GM23338 (cell line): ENCODE data around the gene B4GALNT2. TPM values are rescaled to one million over a fixed set of nuclear protein-coding genes. Genes with fewer than 3 reads are reported as not detected.

Experiments
- ATAC-seq: fragments of 200-7000 bp; cut with Tn5 transposase; 3 replicates; pipeline ENCODE4 v1.9.1; 2020
- DNase-seq: peaks from one replicate; pipeline ENCODE4 v3.0.0-alpha.2; 2015; ENCODE audit warnings: low spot score
- H2AFZ ChIP-seq: fragments of 200-600 bp; sonication (generic); 2 replicates; pipeline ENCODE4 v1.8.0; 2016; ENCODE audit warnings: antibody characterized with exemption, mild to moderate bottlenecking, moderate library complexity
- H3F3A ChIP-seq: fragments of 200-600 bp; sonication (generic); replicated peaks from 2 replicates; pipeline ENCODE4 v1.8.0; 2017; ENCODE audit warnings: antibody characterized with exemption, mixed run types, low read depth
- H3K27ac ChIP-seq: fragments of 200-600 bp; sonication (generic); 2 replicates; pipeline ENCODE4 v1.6.1; 2016; ENCODE audit warnings: low read depth
- H3K27me3 ChIP-seq: fragments of 200-600 bp; sonication (generic); 2 replicates; pipeline ENCODE4 v1.8.0; 2016; ENCODE audit warnings: mild to moderate bottlenecking, mixed run types, moderate library complexity; ENCODE audit not compliant: insufficient read depth
- H3K36me3 ChIP-seq: fragments of 200-600 bp; sonication (generic); 2 replicates; pipeline ENCODE4 v1.8.0; 2016; ENCODE audit warnings: mild to moderate bottlenecking; ENCODE audit not compliant: insufficient read depth
- H3K4me1 ChIP-seq: fragments of 200-600 bp; sonication (generic); 2 replicates; pipeline ENCODE4 v1.8.0; 2016; ENCODE audit warnings: mild to moderate bottlenecking, moderate library complexity; ENCODE audit not compliant: insufficient read depth
- H3K4me2 ChIP-seq: fragments of 200-600 bp; sonication (generic); 2 replicates; pipeline ENCODE4 v1.7.1; 2017; ENCODE audit warnings: mixed run types
- H3K4me3 ChIP-seq: fragments of 200-600 bp; sonication (generic); 2 replicates; pipeline ENCODE4 v1.6.1; 2016; ENCODE audit warnings: mixed run types
- H3K79me2 ChIP-seq: fragments of 200-600 bp; sonication (generic); replicated peaks from 2 replicates; pipeline ENCODE4 v1.8.0; 2017; ENCODE audit warnings: mild to moderate bottlenecking; ENCODE audit not compliant: insufficient read depth
- H3K9me2 ChIP-seq: fragments of 200-600 bp; sonication (generic); 2 replicates; pipeline ENCODE4 v1.8.0; 2017; ENCODE audit not compliant: insufficient read depth
- H4K20me1 ChIP-seq: fragments of 200-600 bp; sonication (generic); replicated peaks from 2 replicates; pipeline ENCODE4 v1.8.0; 2017; ENCODE audit warnings: mild to moderate bottlenecking; ENCODE audit not compliant: insufficient read depth
- H3K27ac Mint-ChIP-seq: 2 replicates; pipeline ENCODE4 v1.8.0; 2020; ENCODE audit warnings: inconsistent platforms, mild to moderate bottlenecking, moderate library complexity, mixed read lengths
- H3K27me3 Mint-ChIP-seq: 3 replicates; pipeline ENCODE4 v1.8.0; 2022; ENCODE audit warnings: low read depth, mild to moderate bottlenecking, moderate library complexity, mixed read lengths, inconsistent platforms; ENCODE audit not compliant: insufficient read depth, poor library complexity
- H3K36me3 Mint-ChIP-seq: 3 replicates; pipeline ENCODE4 v1.8.0; 2021; ENCODE audit warnings: low read depth, mild to moderate bottlenecking, inconsistent platforms, moderate library complexity, mixed read lengths
- H3K4me1 Mint-ChIP-seq: 3 replicates; pipeline ENCODE4 v1.8.0; 2020; ENCODE audit warnings: mild to moderate bottlenecking, inconsistent platforms, mixed read lengths
- H3K4me3 Mint-ChIP-seq: 3 replicates; pipeline ENCODE4 v1.8.0; 2021; ENCODE audit warnings: moderate library complexity, mild to moderate bottlenecking, inconsistent platforms, mixed read lengths
- H3K9me3 Mint-ChIP-seq: 3 replicates; pipeline ENCODE4 v1.8.0; 2020; ENCODE audit warnings: moderate library complexity, mild to moderate bottlenecking, inconsistent platforms, mixed read lengths
- EZH2phosphoT487 ChIP-seq: fragments of 200-600 bp; sonication (generic); IDR thresholded peaks from one replicate; pipeline ENCODE4 v1.8.1; 2018; ENCODE audit warnings: antibody characterized with exemption; ENCODE audit not compliant: unreplicated experiment
- JUNB ChIP-seq: IDR thresholded peaks from one replicate; pipeline ENCODE4 v1.6.1; 2016; ENCODE audit warnings: antibody characterized with exemption; ENCODE audit not compliant: unreplicated experiment
- NANOG ChIP-seq: IDR thresholded peaks from 2 replicates; pipeline ENCODE4 v1.6.1; 2016; ENCODE audit warnings: antibody characterized with exemption, borderline replicate concordance
- POLR2AphosphoS5 ChIP-seq: IDR thresholded peaks from 2 replicates; pipeline ENCODE4 v1.6.1; 2016; ENCODE audit warnings: antibody characterized with exemption, low read depth
- STAT1 ChIP-seq: IDR thresholded peaks from one replicate; pipeline ENCODE4 v1.6.1; 2016; ENCODE audit warnings: antibody characterized with exemption; ENCODE audit not compliant: unreplicated experiment
- ZNF331 ChIP-seq: fragments of 250-450 bp; sonication (Bioruptor Pico); IDR thresholded peaks from 2 replicates; pipeline ENCODE4 v1.5.0; 2020; ENCODE audit warnings: low read depth, mild to moderate bottlenecking, moderate library complexity
- polyA plus RNA-seq: library from polyadenylated mRNA; unstranded; fragments of >200 nt; fragmentation: Nextera tagmentation; extraction: Ambion mirVana; gene quantifications from 2 replicates; pipeline ENCODE4 v1.2.1, GENCODE V29; 2016
- total RNA-seq: library from RNA; depleted of rRNA; stranded (reverse); fragments of >200 nt; shearing (Covaris generic); gene quantifications from 2 replicates; pipeline ENCODE4 v1.2.3, GENCODE V29; 2014
- TF ChIP-seq, protein P1 (sequence below): IDR thresholded peaks from one replicate; pipeline ENCODE4 v1.6.1; 2018; ENCODE audit warnings: antibody characterized with exemption; ENCODE audit not compliant: unreplicated experiment
- TF ChIP-seq, protein P2 (sequence below), 2 experiments: fragments of 200-600 bp in 1 of 2; sonication (generic) in 1 of 2; conservative IDR thresholded peaks; 2 replicates each; pipeline versions ENCODE4 v1.5.1 to v1.6.1; 2016 to 2017; ENCODE audit warnings: antibody characterized with exemption in 2 of 2, low read depth in 2 of 2, mild to moderate bottlenecking in 2 of 2, moderate library complexity in 1 of 2
- TF ChIP-seq, protein P3 (sequence below): fragments of 250-450 bp; sonication (Bioruptor Pico); IDR thresholded peaks from 2 replicates; pipeline ENCODE4 v1.5.0; 2020; ENCODE audit warnings: mild to moderate bottlenecking, moderate library complexity
- TF ChIP-seq, protein P4 (sequence below): IDR thresholded peaks from 2 replicates; pipeline ENCODE4 v1.6.1; 2016; ENCODE audit warnings: antibody characterized with exemption

Gene B4GALNT2
- total and polyA plus RNA-seq, 2 experiments from 2014 or later, result not detected

DNA sequence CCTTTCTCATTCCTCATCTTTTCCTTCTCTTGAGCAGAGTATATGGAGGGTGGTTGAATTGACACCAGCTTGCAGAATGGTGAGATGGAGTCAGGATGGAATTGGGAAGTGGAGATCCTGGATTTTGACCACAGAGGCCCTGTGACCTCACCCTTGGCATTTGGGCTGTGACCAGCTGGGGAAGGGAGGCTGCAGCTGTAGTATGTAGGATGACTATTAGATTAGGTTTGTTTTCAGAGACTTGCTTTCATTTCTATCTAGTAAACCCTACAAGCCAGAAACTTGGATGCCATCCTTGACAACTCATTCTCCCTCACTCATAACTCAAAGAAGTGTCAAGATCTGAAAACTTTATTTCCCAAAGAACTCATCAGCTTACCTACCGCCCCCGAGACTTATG is 71.9 kb downstream of the B4GALNT2 start:
- no peaks in the 10 kb centered on the region for H4K20me1 ChIP-seq
- H2AFZ ChIP-seq, result no peak overlapping the region
- no peaks in the 10 kb centered on the region for H3K36me3 Mint-ChIP-seq
- ATAC-seq (no peak), DNase-seq (no peak)
- no peak overlapping the region for H3K27ac ChIP-seq
- H3K27ac Mint-ChIP-seq, result no peak overlapping the region
- H3K4me3 Mint-ChIP-seq, result no peak overlapping the region
- peaks cover 9% of the 10 kb centered on the region; the same call in 1 of the 2 replicates for H3K4me1 ChIP-seq
- no peak overlapping the region for H3K4me2 ChIP-seq
- no peaks in the 10 kb centered on the region for H3K36me3 ChIP-seq
- H3K27me3 Mint-ChIP-seq, result peaks cover 19% of the 10 kb centered on the region
- no peaks in the 10 kb centered on the region for H3K27me3 ChIP-seq
- no peaks in the 10 kb centered on the region for H3F3A ChIP-seq
- H3K9me3 Mint-ChIP-seq, result no peaks in the 10 kb centered on the region
- peaks cover 4% of the 10 kb centered on the region; the same call in 1 of the 2 replicates for H3K9me2 ChIP-seq
- H3K79me2 ChIP-seq, result no peaks in the 10 kb centered on the region
- no peak overlapping the region for H3K4me3 ChIP-seq
- peaks cover 8% of the 10 kb centered on the region for H3K4me1 Mint-ChIP-seq
- TF ChIP-seq STAT1 (no peak), ZNF331 (no peak), NANOG (no peak), POLR2AphosphoS5 (no peak), EZH2phosphoT487 (no peak)
- TF ChIP-seq, protein P1, sequence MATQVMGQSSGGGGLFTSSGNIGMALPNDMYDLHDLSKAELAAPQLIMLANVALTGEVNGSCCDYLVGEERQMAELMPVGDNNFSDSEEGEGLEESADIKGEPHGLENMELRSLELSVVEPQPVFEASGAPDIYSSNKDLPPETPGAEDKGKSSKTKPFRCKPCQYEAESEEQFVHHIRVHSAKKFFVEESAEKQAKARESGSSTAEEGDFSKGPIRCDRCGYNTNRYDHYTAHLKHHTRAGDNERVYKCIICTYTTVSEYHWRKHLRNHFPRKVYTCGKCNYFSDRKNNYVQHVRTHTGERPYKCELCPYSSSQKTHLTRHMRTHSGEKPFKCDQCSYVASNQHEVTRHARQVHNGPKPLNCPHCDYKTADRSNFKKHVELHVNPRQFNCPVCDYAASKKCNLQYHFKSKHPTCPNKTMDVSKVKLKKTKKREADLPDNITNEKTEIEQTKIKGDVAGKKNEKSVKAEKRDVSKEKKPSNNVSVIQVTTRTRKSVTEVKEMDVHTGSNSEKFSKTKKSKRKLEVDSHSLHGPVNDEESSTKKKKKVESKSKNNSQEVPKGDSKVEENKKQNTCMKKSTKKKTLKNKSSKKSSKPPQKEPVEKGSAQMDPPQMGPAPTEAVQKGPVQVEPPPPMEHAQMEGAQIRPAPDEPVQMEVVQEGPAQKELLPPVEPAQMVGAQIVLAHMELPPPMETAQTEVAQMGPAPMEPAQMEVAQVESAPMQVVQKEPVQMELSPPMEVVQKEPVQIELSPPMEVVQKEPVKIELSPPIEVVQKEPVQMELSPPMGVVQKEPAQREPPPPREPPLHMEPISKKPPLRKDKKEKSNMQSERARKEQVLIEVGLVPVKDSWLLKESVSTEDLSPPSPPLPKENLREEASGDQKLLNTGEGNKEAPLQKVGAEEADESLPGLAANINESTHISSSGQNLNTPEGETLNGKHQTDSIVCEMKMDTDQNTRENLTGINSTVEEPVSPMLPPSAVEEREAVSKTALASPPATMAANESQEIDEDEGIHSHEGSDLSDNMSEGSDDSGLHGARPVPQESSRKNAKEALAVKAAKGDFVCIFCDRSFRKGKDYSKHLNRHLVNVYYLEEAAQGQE, result no peak

DNA sequence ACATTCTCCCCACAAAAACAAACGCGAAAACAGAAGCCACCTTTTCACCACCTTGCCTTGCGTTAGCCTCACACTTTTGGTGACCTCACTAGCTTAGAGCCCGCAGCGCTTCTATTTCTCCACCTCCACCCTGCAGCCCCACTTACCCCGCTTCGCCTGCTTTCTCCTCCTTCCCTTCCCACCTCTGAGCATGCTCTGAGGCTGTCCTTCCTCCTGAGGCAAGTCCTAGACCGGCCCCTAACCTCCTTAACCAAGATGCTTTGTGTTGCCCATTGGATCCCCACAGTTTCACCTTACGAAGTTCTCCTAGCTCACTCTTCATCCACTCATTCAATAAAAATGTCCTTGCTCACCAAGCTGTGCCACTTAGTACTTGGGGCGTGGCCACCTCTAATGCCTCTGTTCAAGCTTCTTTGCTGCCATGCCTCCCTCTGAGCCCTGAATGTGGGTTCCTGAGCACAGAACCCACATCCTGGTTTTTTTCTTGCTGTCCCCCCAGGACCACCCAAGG is 76.5 kb downstream of the B4GALNT2 start:
- Histone ChIP-seq H3K4me2 (no peak overlapping the region; the same call in 1 of the 2 replicates), H3K79me2 (no peaks in the 10 kb centered on the region), H4K20me1 (no peaks in the 10 kb centered on the region)
- TF ChIP-seq, protein P2, sequence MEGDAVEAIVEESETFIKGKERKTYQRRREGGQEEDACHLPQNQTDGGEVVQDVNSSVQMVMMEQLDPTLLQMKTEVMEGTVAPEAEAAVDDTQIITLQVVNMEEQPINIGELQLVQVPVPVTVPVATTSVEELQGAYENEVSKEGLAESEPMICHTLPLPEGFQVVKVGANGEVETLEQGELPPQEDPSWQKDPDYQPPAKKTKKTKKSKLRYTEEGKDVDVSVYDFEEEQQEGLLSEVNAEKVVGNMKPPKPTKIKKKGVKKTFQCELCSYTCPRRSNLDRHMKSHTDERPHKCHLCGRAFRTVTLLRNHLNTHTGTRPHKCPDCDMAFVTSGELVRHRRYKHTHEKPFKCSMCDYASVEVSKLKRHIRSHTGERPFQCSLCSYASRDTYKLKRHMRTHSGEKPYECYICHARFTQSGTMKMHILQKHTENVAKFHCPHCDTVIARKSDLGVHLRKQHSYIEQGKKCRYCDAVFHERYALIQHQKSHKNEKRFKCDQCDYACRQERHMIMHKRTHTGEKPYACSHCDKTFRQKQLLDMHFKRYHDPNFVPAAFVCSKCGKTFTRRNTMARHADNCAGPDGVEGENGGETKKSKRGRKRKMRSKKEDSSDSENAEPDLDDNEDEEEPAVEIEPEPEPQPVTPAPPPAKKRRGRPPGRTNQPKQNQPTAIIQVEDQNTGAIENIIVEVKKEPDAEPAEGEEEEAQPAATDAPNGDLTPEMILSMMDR (conservative IDR thresholded peaks at IDR 0.05; ENCODE audit: low read depth in 2 of 2), result no peak
- TF ChIP-seq, protein P3, sequence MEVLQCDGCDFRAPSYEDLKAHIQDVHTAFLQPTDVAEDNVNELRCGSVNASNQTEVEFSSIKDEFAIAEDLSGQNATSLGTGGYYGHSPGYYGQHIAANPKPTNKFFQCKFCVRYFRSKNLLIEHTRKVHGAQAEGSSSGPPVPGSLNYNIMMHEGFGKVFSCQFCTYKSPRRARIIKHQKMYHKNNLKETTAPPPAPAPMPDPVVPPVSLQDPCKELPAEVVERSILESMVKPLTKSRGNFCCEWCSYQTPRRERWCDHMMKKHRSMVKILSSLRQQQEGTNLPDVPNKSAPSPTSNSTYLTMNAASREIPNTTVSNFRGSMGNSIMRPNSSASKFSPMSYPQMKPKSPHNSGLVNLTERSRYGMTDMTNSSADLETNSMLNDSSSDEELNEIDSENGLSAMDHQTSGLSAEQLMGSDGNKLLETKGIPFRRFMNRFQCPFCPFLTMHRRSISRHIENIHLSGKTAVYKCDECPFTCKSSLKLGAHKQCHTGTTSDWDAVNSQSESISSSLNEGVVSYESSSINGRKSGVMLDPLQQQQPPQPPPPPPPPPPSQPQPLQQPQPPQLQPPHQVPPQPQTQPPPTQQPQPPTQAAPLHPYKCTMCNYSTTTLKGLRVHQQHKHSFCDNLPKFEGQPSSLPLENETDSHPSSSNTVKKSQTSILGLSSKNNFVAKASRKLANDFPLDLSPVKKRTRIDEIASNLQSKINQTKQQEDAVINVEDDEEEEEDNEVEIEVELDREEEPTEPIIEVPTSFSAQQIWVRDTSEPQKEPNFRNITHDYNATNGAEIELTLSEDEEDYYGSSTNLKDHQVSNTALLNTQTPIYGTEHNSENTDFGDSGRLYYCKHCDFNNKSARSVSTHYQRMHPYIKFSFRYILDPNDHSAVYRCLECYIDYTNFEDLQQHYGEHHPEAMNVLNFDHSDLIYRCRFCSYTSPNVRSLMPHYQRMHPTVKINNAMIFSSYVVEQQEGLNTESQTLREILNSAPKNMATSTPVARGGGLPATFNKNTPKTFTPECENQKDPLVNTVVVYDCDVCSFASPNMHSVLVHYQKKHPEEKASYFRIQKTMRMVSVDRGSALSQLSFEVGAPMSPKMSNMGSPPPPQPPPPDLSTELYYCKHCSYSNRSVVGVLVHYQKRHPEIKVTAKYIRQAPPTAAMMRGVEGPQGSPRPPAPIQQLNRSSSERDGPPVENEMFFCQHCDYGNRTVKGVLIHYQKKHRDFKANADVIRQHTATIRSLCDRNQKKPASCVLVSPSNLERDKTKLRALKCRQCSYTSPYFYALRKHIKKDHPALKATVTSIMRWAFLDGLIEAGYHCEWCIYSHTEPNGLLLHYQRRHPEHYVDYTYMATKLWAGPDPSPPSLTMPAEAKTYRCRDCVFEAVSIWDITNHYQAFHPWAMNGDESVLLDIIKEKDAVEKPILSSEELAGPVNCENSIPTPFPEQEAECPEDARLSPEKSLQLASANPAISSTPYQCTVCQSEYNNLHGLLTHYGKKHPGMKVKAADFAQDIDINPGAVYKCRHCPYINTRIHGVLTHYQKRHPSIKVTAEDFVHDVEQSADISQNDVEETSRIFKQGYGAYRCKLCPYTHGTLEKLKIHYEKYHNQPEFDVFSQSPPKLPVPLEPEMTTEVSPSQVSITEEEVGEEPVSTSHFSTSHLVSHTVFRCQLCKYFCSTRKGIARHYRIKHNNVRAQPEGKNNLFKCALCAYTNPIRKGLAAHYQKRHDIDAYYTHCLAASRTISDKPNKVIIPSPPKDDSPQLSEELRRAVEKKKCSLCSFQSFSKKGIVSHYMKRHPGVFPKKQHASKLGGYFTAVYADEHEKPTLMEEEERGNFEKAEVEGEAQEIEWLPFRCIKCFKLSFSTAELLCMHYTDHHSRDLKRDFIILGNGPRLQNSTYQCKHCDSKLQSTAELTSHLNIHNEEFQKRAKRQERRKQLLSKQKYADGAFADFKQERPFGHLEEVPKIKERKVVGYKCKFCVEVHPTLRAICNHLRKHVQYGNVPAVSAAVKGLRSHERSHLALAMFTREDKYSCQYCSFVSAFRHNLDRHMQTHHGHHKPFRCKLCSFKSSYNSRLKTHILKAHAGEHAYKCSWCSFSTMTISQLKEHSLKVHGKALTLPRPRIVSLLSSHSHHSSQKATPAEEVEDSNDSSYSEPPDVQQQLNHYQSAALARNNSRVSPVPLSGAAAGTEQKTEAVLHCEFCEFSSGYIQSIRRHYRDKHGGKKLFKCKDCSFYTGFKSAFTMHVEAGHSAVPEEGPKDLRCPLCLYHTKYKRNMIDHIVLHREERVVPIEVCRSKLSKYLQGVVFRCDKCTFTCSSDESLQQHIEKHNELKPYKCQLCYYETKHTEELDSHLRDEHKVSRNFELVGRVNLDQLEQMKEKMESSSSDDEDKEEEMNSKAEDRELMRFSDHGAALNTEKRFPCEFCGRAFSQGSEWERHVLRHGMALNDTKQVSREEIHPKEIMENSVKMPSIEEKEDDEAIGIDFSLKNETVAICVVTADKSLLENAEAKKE, result no peak
- no peak for TF ChIP-seq ZNF331
- TF ChIP-seq JUNB, result no peak
- TF ChIP-seq, protein P4, sequence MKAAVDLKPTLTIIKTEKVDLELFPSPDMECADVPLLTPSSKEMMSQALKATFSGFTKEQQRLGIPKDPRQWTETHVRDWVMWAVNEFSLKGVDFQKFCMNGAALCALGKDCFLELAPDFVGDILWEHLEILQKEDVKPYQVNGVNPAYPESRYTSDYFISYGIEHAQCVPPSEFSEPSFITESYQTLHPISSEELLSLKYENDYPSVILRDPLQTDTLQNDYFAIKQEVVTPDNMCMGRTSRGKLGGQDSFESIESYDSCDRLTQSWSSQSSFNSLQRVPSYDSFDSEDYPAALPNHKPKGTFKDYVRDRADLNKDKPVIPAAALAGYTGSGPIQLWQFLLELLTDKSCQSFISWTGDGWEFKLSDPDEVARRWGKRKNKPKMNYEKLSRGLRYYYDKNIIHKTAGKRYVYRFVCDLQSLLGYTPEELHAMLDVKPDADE, result no peak

More for the DNA sequence above, 76.5 kb downstream of the B4GALNT2 start:
- Histone ChIP-seq H3K27me3 (no peaks in the 10 kb centered on the region), H3F3A (no peaks in the 10 kb centered on the region), H2AFZ (peak overlapping the region; percentile 81; the same call in 1 of the 2 replicates), H3K27ac (no peak overlapping the region), H3K4me3 (no peak overlapping the region), H3K9me2 (no peaks in the 10 kb centered on the region; the same call in 1 of the 2 replicates), H3K4me1 (peaks cover 31% of the 10 kb centered on the region), H3K36me3 (no peaks in the 10 kb centered on the region)
- no peak for DNase-seq
- Mint-ChIP-seq H3K4me1 (peaks cover 36% of the 10 kb centered on the region), H3K9me3 (no peaks in the 10 kb centered on the region), H3K36me3 (no peaks in the 10 kb centered on the region), H3K4me3 (no peak overlapping the region), H3K27me3 (peaks cover 28% of the 10 kb centered on the region), H3K27ac (no peak overlapping the region)
- no peak for ATAC-seq
